Measurements from ENCODE around the gene ITIH1. TPM values are rescaled to one million over a fixed set of nuclear protein-coding genes. Genes with fewer than 3 reads are reported as not detected.

ITIH1 gene
- total RNA-seq, 1 experiment from 2014 or later, result 0.26 TPM

- POLR2A ChIA-PET, result no interaction called here
- Mint-ChIP-seq H3K4me3 (no peak overlapping the region), H3K27ac (0 out of 2 replicates have a peak overlapping the region, but pooled peaks have one; percentile 49), H3K27me3 (ENCODE audit: low read depth) (no peaks in the 10 kb centered on the region), H3K36me3 (no peaks in the 10 kb centered on the region), H3K9me3 (no peaks in the 10 kb centered on the region), H3K4me1 (no peaks in the 10 kb centered on the region)
- ATAC-seq, result no peak
- CTCF ChIA-PET, result interaction anchor here (1.9 to 5.4 kb wide), 2 partner anchors 10 to 32 kb away, joined by 9 to 41 read pairs; no protein-coding TSS in a partner anchor
- DNase-seq (ENCODE audit: low spot score), result no peak
- TF ChIP-seq ZNF232 (CRISPR knock-in tag; IDR thresholded peaks at IDR 0.05), result no peak
- TF ChIP-seq, protein P1, sequence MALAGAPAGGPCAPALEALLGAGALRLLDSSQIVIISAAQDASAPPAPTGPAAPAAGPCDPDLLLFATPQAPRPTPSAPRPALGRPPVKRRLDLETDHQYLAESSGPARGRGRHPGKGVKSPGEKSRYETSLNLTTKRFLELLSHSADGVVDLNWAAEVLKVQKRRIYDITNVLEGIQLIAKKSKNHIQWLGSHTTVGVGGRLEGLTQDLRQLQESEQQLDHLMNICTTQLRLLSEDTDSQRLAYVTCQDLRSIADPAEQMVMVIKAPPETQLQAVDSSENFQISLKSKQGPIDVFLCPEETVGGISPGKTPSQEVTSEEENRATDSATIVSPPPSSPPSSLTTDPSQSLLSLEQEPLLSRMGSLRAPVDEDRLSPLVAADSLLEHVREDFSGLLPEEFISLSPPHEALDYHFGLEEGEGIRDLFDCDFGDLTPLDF (CRISPR knock-in tag; IDR thresholded peaks at IDR 0.05), result no peak
- TF ChIP-seq ATF3 (CRISPR knock-in tag; conservative IDR thresholded peaks at IDR 0.05), result no peak
- TF ChIP-seq ZNF396 (CRISPR knock-in tag; IDR thresholded peaks at IDR 0.05; ENCODE audit: borderline replicate concordance), result no peak
- no peak for TF ChIP-seq MAX (CRISPR knock-in tag; IDR thresholded peaks at IDR 0.05)
- TF ChIP-seq EMX1 (CRISPR knock-in tag; IDR thresholded peaks at IDR 0.05), result no peak
- TF ChIP-seq, protein P2, sequence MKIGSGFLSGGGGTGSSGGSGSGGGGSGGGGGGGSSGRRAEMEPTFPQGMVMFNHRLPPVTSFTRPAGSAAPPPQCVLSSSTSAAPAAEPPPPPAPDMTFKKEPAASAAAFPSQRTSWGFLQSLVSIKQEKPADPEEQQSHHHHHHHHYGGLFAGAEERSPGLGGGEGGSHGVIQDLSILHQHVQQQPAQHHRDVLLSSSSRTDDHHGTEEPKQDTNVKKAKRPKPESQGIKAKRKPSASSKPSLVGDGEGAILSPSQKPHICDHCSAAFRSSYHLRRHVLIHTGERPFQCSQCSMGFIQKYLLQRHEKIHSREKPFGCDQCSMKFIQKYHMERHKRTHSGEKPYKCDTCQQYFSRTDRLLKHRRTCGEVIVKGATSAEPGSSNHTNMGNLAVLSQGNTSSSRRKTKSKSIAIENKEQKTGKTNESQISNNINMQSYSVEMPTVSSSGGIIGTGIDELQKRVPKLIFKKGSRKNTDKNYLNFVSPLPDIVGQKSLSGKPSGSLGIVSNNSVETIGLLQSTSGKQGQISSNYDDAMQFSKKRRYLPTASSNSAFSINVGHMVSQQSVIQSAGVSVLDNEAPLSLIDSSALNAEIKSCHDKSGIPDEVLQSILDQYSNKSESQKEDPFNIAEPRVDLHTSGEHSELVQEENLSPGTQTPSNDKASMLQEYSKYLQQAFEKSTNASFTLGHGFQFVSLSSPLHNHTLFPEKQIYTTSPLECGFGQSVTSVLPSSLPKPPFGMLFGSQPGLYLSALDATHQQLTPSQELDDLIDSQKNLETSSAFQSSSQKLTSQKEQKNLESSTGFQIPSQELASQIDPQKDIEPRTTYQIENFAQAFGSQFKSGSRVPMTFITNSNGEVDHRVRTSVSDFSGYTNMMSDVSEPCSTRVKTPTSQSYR (CRISPR knock-in tag; IDR thresholded peaks at IDR 0.05), result no peak
- TF ChIP-seq, protein P3, sequence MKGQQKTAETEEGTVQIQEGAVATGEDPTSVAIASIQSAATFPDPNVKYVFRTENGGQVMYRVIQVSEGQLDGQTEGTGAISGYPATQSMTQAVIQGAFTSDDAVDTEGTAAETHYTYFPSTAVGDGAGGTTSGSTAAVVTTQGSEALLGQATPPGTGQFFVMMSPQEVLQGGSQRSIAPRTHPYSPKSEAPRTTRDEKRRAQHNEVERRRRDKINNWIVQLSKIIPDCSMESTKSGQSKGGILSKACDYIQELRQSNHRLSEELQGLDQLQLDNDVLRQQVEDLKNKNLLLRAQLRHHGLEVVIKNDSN (CRISPR knock-in tag; IDR thresholded peaks at IDR 0.05), result no peak
- TF ChIP-seq ZNF219 (CRISPR knock-in tag; IDR thresholded peaks at IDR 0.05; ENCODE audit: borderline replicate concordance), result no peak
- TF ChIP-seq ATF1 (CRISPR knock-in tag; IDR thresholded peaks at IDR 0.05), result no peak
- no peak for TF ChIP-seq ELF4 (CRISPR knock-in tag; IDR thresholded peaks at IDR 0.05; ENCODE audit: low read depth)
- TF ChIP-seq HMGA2 (CRISPR knock-in tag; IDR thresholded peaks at IDR 0.05), result no peak
- no peak for TF ChIP-seq RORB (CRISPR knock-in tag; IDR thresholded peaks at IDR 0.05)
- no peak for TF ChIP-seq SOX15 (CRISPR knock-in tag; IDR thresholded peaks at IDR 0.05)
These were observed 11.7 kb downstream of the ITIH1 start for GRCh38 chr3:52788890-52789745.

DNA sequence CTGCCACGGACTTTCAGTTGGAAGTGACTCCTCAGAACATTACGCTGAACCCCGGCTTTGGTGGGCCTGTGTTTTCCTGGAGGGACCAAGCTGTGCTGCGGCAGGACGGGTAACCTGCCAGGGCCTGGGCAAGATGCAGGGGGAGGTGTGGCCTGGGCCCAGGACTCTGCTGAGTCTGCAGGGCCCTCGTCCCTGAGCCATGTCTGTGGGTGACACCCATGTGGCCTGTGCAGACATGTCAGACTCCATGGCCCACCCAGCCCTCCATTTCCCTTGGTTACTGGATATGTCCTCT lies 12.3 kb downstream of the ITIH1 start:
- ChIA-PET CTCF (interaction anchor here (1.9 to 5.4 kb wide), 2 partner anchors 10 to 31 kb away, joined by 9 to 41 read pairs; no protein-coding TSS in a partner anchor), POLR2A (no interaction called here)
- no peaks in the 10 kb centered on the region for H3K27me3 Mint-ChIP-seq (ENCODE audit: low read depth)
- no peak overlapping the region for H3K27ac Mint-ChIP-seq
- DNase-seq (ENCODE audit: low spot score) (no peak), ATAC-seq (no peak)
- no peaks in the 10 kb centered on the region for H3K4me1 Mint-ChIP-seq
- no peaks in the 10 kb centered on the region for H3K9me3 Mint-ChIP-seq
- H3K4me3 Mint-ChIP-seq, result no peak overlapping the region
- no peaks in the 10 kb centered on the region for H3K36me3 Mint-ChIP-seq
- TF ChIP-seq ELF4 (CRISPR knock-in tag; IDR thresholded peaks at IDR 0.05; ENCODE audit: low read depth) (no peak), PRDM15 (CRISPR knock-in tag; IDR thresholded peaks at IDR 0.05) (0 out of 2 replicates have a peak, but pooled peaks have one; percentile 52)

Data from WTC11 (cell line).